WTC11 (cell line): ENCODE data around the gene FGFRL1. TPM values are rescaled to one million over a fixed set of nuclear protein-coding genes. Genes with fewer than 3 reads are reported as not detected.

ENCODE experiments used
- ATAC-seq: fragments of 200-7000 bp; cut with Tn5 transposase; 2 replicates; pipeline ENCODE4 v1.10.0; 2021; ENCODE audit warnings: mild to moderate bottlenecking, moderate library complexity
- CTCF ChIA-PET: fragments of 300-600 bp; sonication (Branson Sonifier 250); formaldehyde crosslinking; loops from one replicate; lab custom pipeline; 2021; ENCODE audit warnings: antibody characterized with exemption; lab: Charles Lee
- POLR2A ChIA-PET: fragments of 350-600 bp; sonication (Branson Sonifier 250); formaldehyde crosslinking; loops from one replicate; lab custom pipeline; 2021; ENCODE audit warnings: antibody characterized with exemption; lab: Charles Lee
- DNase-seq: peaks from one replicate; pipeline ENCODE4 v3.0.0; 2021; ENCODE audit warnings: low spot score
- H3K27ac Mint-ChIP-seq: 2 replicates; pipeline ENCODE4 v1.8.0; 2021; ENCODE audit warnings: mixed read lengths
- H3K27me3 Mint-ChIP-seq: 2 replicates; pipeline ENCODE4 v1.8.0; 2021; ENCODE audit warnings: low read depth, mild to moderate bottlenecking, moderate library complexity, mixed read lengths
- H3K36me3 Mint-ChIP-seq: 2 replicates; pipeline ENCODE4 v1.8.0; 2021; ENCODE audit warnings: mixed read lengths
- H3K4me1 Mint-ChIP-seq: 2 replicates; pipeline ENCODE4 v1.8.0; 2022; ENCODE audit warnings: mixed read lengths
- H3K4me3 Mint-ChIP-seq: 2 replicates; pipeline ENCODE4 v1.8.0; 2021; ENCODE audit warnings: mild to moderate bottlenecking, moderate library complexity, mixed read lengths
- H3K9me3 Mint-ChIP-seq: 2 replicates; pipeline ENCODE4 v1.8.0; 2021; ENCODE audit warnings: mixed read lengths
- AR ChIP-seq: fragments of 250-450 bp; sonication (Bioruptor Pico); IDR thresholded peaks from 2 replicates; pipeline ENCODE4 v1.9.0; 2021; ENCODE audit warnings: mild to moderate bottlenecking
- ATF6 ChIP-seq: sonication (generic); formaldehyde crosslinking; IDR thresholded peaks from 2 replicates; pipeline ENCODE4 v1.8.1; 2023; ENCODE audit warnings: mild to moderate bottlenecking, missing genetic modification reagents
- CREM ChIP-seq: sonication (generic); formaldehyde crosslinking; IDR thresholded peaks from 2 replicates; pipeline ENCODE4 v1.8.1; 2022; ENCODE audit warnings: mild to moderate bottlenecking, missing genetic modification reagents, moderate library complexity
- E2F5 ChIP-seq: sonication (generic); formaldehyde crosslinking; IDR thresholded peaks from 2 replicates; pipeline ENCODE4 v1.8.1; 2022; ENCODE audit warnings: mild to moderate bottlenecking, moderate library complexity, missing genetic modification reagents
- ESRRA ChIP-seq: sonication (generic); formaldehyde crosslinking; IDR thresholded peaks from 2 replicates; pipeline ENCODE4 v1.8.1; 2022; ENCODE audit warnings: mild to moderate bottlenecking, missing genetic modification reagents, borderline replicate concordance
- FOXJ3 ChIP-seq: sonication (generic); formaldehyde crosslinking; IDR thresholded peaks from 2 replicates; pipeline ENCODE4 v1.9.0; 2021; ENCODE audit warnings: missing genetic modification reagents, mild to moderate bottlenecking, borderline replicate concordance
- HMGA2 ChIP-seq: fragments of 250-450 bp; sonication (Bioruptor Pico); IDR thresholded peaks from 2 replicates; pipeline ENCODE4 v1.4.0; 2021; ENCODE audit warnings: mild to moderate bottlenecking, moderate library complexity
- HMGXB4 ChIP-seq: sonication (generic); formaldehyde crosslinking; IDR thresholded peaks from 2 replicates; pipeline ENCODE4 v1.8.1; 2023; ENCODE audit warnings: mild to moderate bottlenecking, moderate library complexity, missing genetic modification reagents
- IRF1 ChIP-seq: sonication (generic); formaldehyde crosslinking; IDR thresholded peaks from 2 replicates; pipeline ENCODE4 v1.8.0; 2023; ENCODE audit warnings: missing genetic modification reagents
- KAT7 ChIP-seq: sonication (generic); formaldehyde crosslinking; IDR thresholded peaks from 2 replicates; pipeline ENCODE4 v1.8.1; 2023; ENCODE audit warnings: missing genetic modification reagents, mild to moderate bottlenecking, borderline replicate concordance
- PRDM15 ChIP-seq: sonication (generic); formaldehyde crosslinking; IDR thresholded peaks from 2 replicates; pipeline ENCODE4 v1.8.0; 2022; ENCODE audit warnings: missing genetic modification reagents
- PRRX2 ChIP-seq: fragments of 250-450 bp; sonication (Bioruptor Pico); IDR thresholded peaks from 2 replicates; pipeline ENCODE4 v1.8.0; 2021; ENCODE audit warnings: mild to moderate bottlenecking
- ZBTB43 ChIP-seq: sonication (generic); formaldehyde crosslinking; IDR thresholded peaks from 2 replicates; pipeline ENCODE4 v1.8.1; 2023; ENCODE audit warnings: mild to moderate bottlenecking, missing genetic modification reagents
- ZNF138 ChIP-seq: sonication (generic); formaldehyde crosslinking; conservative IDR thresholded peaks from 2 replicates; pipeline ENCODE4 v1.8.1; 2022; ENCODE audit warnings: mild to moderate bottlenecking, moderate library complexity, missing genetic modification reagents
- ZNF281 ChIP-seq: sonication (generic); formaldehyde crosslinking; IDR thresholded peaks from 2 replicates; pipeline ENCODE4 v1.8.0; 2023; ENCODE audit warnings: mild to moderate bottlenecking, missing genetic modification reagents
- total RNA-seq: library from RNA; stranded (reverse); gene quantifications from 3 replicates; pipeline ENCODE4 v1.2.3, GENCODE V29; 2021

FGFRL1 gene
- total RNA-seq, 1 experiment from 2014 or later, result 25.9 TPM

GRCh38 chr4:1002131-1002630 is 9.2 kb upstream of the FGFRL1 start (continued):
- TF ChIP-seq PRDM15 (CRISPR knock-in tag) (peak; percentile 43; the same call in 1 of the 2 replicates), CREM (CRISPR knock-in tag) (no peak), ZBTB43 (CRISPR knock-in tag) (no peak), IRF1 (CRISPR knock-in tag) (peak; percentile 91), ZNF281 (CRISPR knock-in tag) (peak; percentile 72; the same call in 1 of the 2 replicates), HMGA2 (no peak)
- TF ChIP-seq, all 79 proteins: peak for 19

GRCh38 chr4:1002631-1003251 is 8.7 kb upstream of the FGFRL1 start:
- ChIA-PET POLR2A (interaction anchor here (1.2 kb wide), 1 partner anchor 15 kb away, joined by 4 read pairs; no protein-coding TSS in a partner anchor), CTCF (interaction anchor here (0.9 to 1.4 kb wide), 3 partner anchors 16 to 319 kb away, joined by 3 to 5 read pairs (median 3); partner anchors contain the start of gene IDUA)
- DNase-seq (peak; percentile 41), ATAC-seq (peak; percentile 36)
- Mint-ChIP-seq H3K27ac (no peak overlapping the region), H3K4me1 (no peaks in the 10 kb centered on the region), H3K36me3 (no peaks in the 10 kb centered on the region), H3K9me3 (peaks cover 7% of the 10 kb centered on the region; the same call in 1 of the 2 replicates), H3K4me3 (no peak overlapping the region), H3K27me3 (peaks cover 85% of the 10 kb centered on the region)
- TF ChIP-seq ATF6 (CRISPR knock-in tag) (no peak), ESRRA (no peak), E2F5 (CRISPR knock-in tag) (0 out of 2 replicates have a peak, but pooled peaks have one; percentile 20), IRF1 (CRISPR knock-in tag) (no peak), FOXJ3 (CRISPR knock-in tag) (no peak), KAT7 (no peak), PRRX2 (CRISPR knock-in tag) (no peak), ZNF138 (CRISPR knock-in tag) (no peak), HMGXB4 (CRISPR knock-in tag) (0 out of 2 replicates have a peak, but pooled peaks have one; percentile 5), AR (CRISPR knock-in tag) (no peak)
